HUES6 (cell line): Measurements from ENCODE around the gene RASGRF1.
"Not testable (repeated sequence)": the region's sequence is repeated elsewhere in the genome, so short reads cannot be mapped to it uniquely, and the experiment has no call there.

Experiments used
- H3K27ac ChIP-seq: 2 replicates; pipeline ENCODE4 v1.7.0; 2013; ENCODE audit warnings: low read depth, mild to moderate bottlenecking, low read length, inconsistent platforms
- H3K27me3 ChIP-seq: 2 replicates; pipeline ENCODE4 v1.6.1; 2013; ENCODE audit warnings: low read length; ENCODE audit not compliant: control insufficient read depth, insufficient read depth
- H3K36me3 ChIP-seq: 2 replicates; pipeline ENCODE4 v1.6.1; 2013; ENCODE audit warnings: low read length; ENCODE audit not compliant: control insufficient read depth, insufficient read depth
- H3K4me1 ChIP-seq: 2 replicates; pipeline ENCODE4 v1.6.1; 2013; ENCODE audit warnings: low read length; ENCODE audit not compliant: control insufficient read depth, insufficient read depth
- H3K4me3 ChIP-seq: 2 replicates; pipeline ENCODE4 v1.5.1; 2013; ENCODE audit warnings: low read depth, low read length
- H3K9ac ChIP-seq: one replicate; pipeline ENCODE4 v1.6.1; 2013; ENCODE audit warnings: mild to moderate bottlenecking, low read length
- H3K9me3 ChIP-seq: 2 replicates; pipeline ENCODE4 v1.6.1; 2013; ENCODE audit warnings: low read depth, low read length; ENCODE audit not compliant: control insufficient read depth, insufficient read depth

Gene RASGRF1

DNA sequence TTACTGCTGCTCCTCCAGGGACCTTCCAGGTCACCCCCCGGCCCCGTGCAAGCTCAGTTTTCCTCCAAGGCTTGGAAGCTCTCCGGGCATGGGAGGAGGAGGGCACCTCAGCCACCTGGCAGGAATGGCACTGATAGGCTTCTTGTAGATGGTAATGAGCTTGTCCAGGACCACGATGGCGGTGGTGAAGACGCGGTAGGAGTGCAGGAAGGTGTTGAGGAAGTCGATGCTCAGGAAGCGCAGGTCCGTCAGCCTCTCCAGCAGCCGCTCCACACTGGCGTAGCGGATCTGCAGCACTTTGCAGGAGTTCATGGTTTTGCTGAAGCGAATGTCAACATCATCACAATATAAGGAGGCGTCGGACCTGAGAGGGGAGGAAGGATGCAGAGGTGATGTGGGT is 84.5 kb downstream of the RASGRF1 start:
- Histone ChIP-seq H3K9me3 (no peaks in the 10 kb centered on the region), H3K27ac (no peak overlapping the region), H3K9ac (no peak overlapping the region), H3K36me3 (no peaks in the 10 kb centered on the region), H3K27me3 (peaks cover 27% of the 10 kb centered on the region), H3K4me1 (peaks cover 22% of the 10 kb centered on the region), H3K4me3 (no peak overlapping the region)

DNA sequence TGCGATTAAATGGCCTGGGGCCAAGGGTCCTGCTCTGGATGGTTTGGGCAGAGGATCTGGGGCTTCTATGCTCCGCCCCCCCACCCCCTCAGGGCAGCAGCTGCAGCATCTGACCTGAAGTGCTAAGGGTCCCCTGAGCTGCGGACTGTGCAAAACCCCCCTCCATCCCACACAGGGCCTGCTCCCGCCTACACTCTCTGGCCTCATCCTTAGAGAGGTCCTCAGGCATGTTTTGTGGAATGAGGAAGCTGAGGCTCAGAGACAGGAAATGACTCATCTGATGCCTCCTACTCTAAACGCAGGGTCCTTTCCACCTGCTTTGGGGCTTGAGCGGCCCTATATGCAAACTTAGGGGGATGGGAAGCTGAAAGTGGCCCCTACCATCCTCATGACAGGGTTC is 86.2 kb downstream of the RASGRF1 start:
- Histone ChIP-seq H3K27ac (no peak overlapping the region), H3K9ac (no peak overlapping the region), H3K36me3 (no peaks in the 10 kb centered on the region), H3K9me3 (no peaks in the 10 kb centered on the region), H3K27me3 (peaks cover 27% of the 10 kb centered on the region), H3K4me3 (no peak overlapping the region), H3K4me1 (peaks cover 22% of the 10 kb centered on the region)

GRCh38 chr15:79003896-79004295 is 86.7 kb downstream of the RASGRF1 start:
- Histone ChIP-seq H3K9ac (no peak overlapping the region), H3K4me3 (no peak overlapping the region), H3K4me1 (peaks cover 22% of the 10 kb centered on the region), H3K36me3 (no peaks in the 10 kb centered on the region), H3K9me3 (no peaks in the 10 kb centered on the region), H3K27me3 (peaks cover 27% of the 10 kb centered on the region), H3K27ac (no peak overlapping the region)

DNA sequence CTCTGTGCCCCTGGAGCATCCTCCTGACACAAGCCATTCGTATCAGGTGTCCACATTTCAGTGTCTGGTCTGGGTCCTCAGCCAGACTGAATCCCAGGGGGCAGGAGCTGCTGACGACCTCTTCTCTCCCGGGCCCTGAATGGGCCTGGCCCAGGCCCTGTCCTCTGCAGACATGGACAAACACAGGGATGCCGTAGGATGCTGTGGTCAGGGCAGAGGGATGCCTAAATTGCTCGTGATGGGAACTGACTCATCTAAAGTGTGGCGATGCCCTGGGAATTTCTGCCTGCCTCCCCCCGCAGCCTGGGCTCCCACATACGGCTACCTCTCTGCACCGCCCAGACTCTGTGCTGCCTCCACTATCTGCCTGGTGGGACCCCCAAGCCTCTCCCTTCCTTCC is 87.3 kb downstream of the RASGRF1 start:
- no peaks in the 10 kb centered on the region for H3K9me3 ChIP-seq
- no peak overlapping the region for H3K27ac ChIP-seq
- peaks cover 22% of the 10 kb centered on the region for H3K4me1 ChIP-seq
- H3K9ac ChIP-seq: no peak overlapping the region
- peaks cover 27% of the 10 kb centered on the region for H3K27me3 ChIP-seq
- no peaks in the 10 kb centered on the region for H3K36me3 ChIP-seq
- no peak overlapping the region for H3K4me3 ChIP-seq

GRCh38 chr15:79002581-79002980 is 88.0 kb downstream of the RASGRF1 start:
- Histone ChIP-seq H3K9me3 (no peaks in the 10 kb centered on the region), H3K36me3 (no peaks in the 10 kb centered on the region), H3K27ac (no peak overlapping the region), H3K27me3 (peaks cover 27% of the 10 kb centered on the region), H3K4me3 (no peak overlapping the region), H3K9ac (no peak overlapping the region), H3K4me1 (peaks cover 22% of the 10 kb centered on the region)

DNA sequence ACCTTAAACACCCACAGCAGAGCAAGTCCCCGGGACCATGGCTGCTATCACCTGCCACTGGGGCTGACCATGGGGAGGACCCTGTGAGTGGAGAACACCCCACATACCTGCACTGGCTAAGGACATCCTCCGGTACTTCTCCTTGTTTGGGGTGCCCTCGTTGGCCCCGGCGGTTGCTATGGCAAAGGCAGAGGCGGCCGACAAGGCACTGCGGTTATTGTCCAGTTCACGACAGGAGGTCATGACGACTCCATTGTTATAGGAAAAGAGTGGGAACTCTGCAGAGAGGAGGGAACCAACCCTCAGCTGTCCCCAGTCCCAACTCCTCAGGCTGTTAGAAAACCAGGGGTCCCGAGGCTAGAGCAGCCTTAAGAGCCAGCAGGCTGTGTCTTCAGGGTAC is 90.9 kb downstream of the RASGRF1 start:
- Histone ChIP-seq H3K4me1 (peaks cover 27% of the 10 kb centered on the region), H3K4me3 (no peak overlapping the region), H3K9ac (no peak overlapping the region), H3K36me3 (no peaks in the 10 kb centered on the region), H3K27ac (no peak overlapping the region), H3K27me3 (peaks cover 10% of the 10 kb centered on the region; the same call in 1 of the 2 replicates), H3K9me3 (no peaks in the 10 kb centered on the region)

DNA sequence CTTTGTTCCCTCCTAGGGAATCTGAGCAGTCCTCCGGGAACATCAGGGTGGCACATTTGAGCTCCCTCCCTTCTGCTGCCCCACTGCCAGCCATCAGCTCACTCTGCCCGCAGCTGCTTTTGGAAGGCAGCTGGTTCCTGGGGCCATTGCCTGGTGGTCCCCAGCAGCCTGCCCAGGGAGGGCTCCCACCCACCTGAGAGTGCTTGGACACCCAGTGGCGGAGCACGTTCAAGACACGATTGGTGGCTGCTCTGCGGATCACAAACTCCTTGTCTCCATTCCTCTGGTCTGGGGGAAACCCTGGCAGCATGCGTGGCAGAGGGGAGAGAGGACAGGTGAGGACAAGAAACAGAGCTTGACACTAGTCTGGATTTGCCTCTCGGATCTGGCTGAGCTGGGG is 92.1 kb downstream of the RASGRF1 start:
- no peak overlapping the region for H3K9ac ChIP-seq
- peaks cover 8% of the 10 kb centered on the region; the same call in 1 of the 2 replicates for H3K27me3 ChIP-seq
- H3K27ac ChIP-seq: no peak overlapping the region
- H3K4me3 ChIP-seq: no peak overlapping the region
- no peaks in the 10 kb centered on the region for H3K9me3 ChIP-seq
- no peaks in the 10 kb centered on the region for H3K36me3 ChIP-seq
- peaks cover 15% of the 10 kb centered on the region for H3K4me1 ChIP-seq

DNA sequence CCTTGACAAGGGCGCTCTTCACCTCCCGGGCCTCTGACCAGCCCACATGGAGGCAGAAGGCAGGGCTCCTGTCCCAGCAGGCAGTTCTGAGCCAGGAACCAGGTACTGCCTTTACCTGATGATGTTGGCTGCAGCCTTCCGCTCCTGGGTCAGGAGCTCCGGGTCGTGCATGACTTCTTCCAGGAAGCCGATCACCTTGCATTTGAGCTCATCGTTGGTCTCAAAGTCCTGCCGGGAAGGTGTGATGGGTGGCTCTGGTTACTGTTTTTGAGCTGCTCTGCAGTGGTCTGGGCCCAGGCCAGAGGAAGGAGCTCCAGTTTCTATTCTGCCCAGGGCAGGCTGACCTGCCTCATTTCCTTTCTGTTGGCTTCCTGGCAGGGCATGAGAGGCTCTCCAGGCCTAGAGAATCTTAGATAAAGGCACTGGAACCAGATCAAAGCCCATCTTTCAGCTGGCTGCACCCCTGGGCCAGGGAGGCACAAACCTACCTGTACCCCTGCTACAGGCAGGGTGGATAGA is 92.5 kb downstream of the RASGRF1 start:
- H3K9me3 ChIP-seq: no peaks in the 10 kb centered on the region
- 0 out of 2 replicates have a peak, but pooled peaks cover 3% of the 10 kb centered on the region for H3K27me3 ChIP-seq
- no peak overlapping the region for H3K27ac ChIP-seq
- H3K9ac ChIP-seq: no peak overlapping the region
- no peaks in the 10 kb centered on the region for H3K36me3 ChIP-seq
- no peak overlapping the region for H3K4me3 ChIP-seq
- H3K4me1 ChIP-seq: peaks cover 12% of the 10 kb centered on the region

DNA sequence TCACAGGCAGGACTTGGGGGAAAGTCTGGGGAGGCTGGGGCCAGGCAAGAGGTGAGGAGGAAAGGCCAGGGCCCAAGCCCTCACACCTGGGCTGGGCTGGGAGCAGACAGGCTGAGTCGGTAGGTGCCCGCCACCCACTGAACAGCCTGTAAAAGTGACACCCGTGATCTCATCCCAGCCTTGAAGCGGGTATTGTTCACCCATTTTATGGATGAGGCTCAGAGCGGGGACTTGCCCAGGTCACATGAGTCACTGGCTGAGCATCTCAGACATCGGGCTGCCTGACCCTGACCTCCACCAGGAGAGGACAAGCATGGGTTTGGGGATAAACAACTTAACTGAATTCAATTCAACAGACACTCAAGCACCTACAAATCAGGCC is 93.7 kb downstream of the RASGRF1 start:
- H3K27me3 ChIP-seq: no peaks in the 10 kb centered on the region; the same call in 1 of the 2 replicates
- H3K4me3 ChIP-seq: no peak overlapping the region
- H3K27ac ChIP-seq: no peak overlapping the region
- no peak overlapping the region for H3K9ac ChIP-seq
- no peaks in the 10 kb centered on the region for H3K9me3 ChIP-seq
- H3K4me1 ChIP-seq: peaks cover 12% of the 10 kb centered on the region
- H3K36me3 ChIP-seq: no peaks in the 10 kb centered on the region

DNA sequence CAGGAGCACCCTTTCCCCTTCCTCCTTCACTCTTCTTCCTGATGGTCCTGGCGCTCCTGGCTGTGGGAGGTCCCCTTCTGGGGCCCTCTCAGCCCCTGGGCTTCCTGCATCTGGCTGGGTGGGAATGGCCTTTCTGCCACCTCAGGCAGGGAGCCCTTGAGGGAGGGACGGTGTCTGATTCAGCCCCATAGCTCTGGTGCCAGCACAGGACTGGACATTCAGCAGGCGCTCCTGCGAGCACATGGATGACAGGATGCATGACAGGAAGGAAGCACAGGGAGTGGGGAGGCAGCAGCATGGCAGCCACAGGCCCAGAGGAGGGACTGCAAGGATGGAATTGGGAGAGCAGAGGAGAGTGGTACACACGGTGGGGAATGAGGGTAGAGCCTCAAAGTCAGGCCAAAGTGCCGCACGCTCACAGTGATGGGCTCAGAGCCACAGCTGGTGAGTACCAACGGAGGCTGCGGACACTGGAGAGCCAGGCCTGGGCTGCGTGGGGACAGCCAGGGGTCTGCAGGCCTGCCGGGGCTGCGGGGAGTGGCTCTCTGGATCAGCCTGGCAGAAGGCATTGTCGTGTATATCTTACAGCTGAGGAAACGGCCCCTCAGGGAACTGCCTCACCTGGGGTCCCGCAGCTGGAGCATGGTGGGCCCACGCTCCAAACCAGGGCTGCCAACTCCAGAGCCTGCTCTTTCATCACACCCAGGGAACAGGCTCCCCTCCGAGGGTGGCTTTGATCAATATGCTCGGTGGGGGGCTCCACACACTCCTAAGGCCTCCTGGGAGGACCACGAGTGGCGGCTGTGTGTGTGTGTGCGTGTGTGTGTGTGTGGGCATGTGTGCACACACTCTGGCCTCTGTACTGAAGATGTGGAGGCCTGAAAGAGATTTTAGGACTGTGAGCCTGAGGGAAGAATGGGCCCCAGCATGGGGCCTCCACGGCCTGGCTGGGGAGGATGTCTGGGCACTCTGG is 94.4 kb downstream of the RASGRF1 start:
- H3K27me3 ChIP-seq: no peaks in the 10 kb centered on the region; the same call in 1 of the 2 replicates
- no peak overlapping the region for H3K9ac ChIP-seq
- no peak overlapping the region for H3K27ac ChIP-seq
- H3K4me1 ChIP-seq: peaks cover 12% of the 10 kb centered on the region
- no peak overlapping the region for H3K4me3 ChIP-seq
- H3K9me3 ChIP-seq: no peaks in the 10 kb centered on the region
- no peaks in the 10 kb centered on the region for H3K36me3 ChIP-seq

GRCh38 chr15:78995161-78995560 is 95.4 kb downstream of the RASGRF1 start:
- H3K36me3 ChIP-seq, H3K27me3 ChIP-seq, H3K9me3 ChIP-seq, H3K27ac ChIP-seq, H3K9ac ChIP-seq, H3K4me3 ChIP-seq: not testable (repeated sequence)
- peaks cover 12% of the 10 kb centered on the region for H3K4me1 ChIP-seq
